GM12874 (cell line): ENCODE measurements around the gene E4F1.

Experiments
- CTCF ChIP-seq: IDR thresholded peaks from 2 replicates; pipeline ENCODE4 v1.5.1; 2011; ENCODE audit warnings: low read depth, mild to moderate bottlenecking, control low read depth, low read length, moderate library complexity; ENCODE audit not compliant: insufficient read depth

E4F1 gene

GRCh38 chr16:2244926-2245795, 21.8 kb downstream of the E4F1 start:
- no peak for TF ChIP-seq CTCF

GRCh38 chr16:2246301-2246885, 23.0 kb downstream of the E4F1 start:
- no peak for TF ChIP-seq CTCF

DNA sequence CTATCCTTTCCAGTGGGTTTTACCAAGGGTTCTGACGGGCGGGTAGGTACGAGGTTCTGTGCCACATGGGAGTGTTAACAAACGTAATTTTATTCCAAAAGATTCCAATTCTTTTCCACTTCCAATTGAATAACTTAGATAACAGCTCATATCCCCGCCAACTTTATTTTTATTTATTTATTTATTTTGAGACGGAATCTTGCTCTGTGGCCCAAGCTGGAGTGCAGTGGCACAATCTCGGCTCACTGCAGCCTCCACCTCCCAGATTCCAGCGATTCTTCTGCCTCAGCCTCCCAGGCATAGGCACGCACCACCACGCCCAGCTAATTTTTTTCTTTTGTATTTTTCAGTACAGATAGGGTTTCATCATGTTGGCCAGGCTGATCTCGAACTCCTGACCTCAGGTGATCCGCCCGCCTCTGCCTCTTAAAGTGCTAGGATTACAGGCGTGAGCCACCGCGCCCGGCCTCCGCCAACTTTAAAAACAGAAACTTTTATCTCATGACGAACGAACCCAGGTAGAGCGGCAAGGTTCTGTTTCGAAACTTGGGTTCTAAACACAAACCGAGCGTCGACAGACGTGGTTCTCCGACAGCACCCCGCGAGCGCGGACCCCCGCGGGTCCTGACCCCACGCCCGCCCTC, 27.4 kb downstream of the E4F1 start:
- TF ChIP-seq CTCF, result no peak

GRCh38 chr16:2251296-2252111, 28.1 kb downstream of the E4F1 start, which contains the start of gene ECI1:
Gene ECI1 (minus strand): TSS chr16:2251587. CDS start chr16:2251566, 21 bp downstream.
- TF ChIP-seq CTCF, result peak; percentile 68

DNA sequence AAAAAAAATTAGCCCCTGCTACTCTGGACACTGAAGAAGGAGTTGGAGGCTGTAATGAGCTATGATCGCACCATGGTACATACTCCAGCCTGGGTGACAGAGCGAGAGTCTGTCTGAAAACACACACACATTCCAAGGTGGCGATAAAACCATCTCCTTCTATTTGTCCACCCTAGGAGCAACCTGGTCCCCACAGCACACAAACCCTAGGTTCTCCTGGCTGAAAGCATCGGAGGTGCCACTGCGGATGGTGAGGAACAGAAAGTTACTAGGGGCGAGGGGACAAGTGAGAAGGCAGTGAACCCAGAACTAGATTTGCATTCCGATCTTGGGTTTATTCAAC, 29.4 kb downstream of the E4F1 start:
- no peak for TF ChIP-seq CTCF

GRCh38 chr16:2253293-2253692, 29.9 kb downstream of the E4F1 start:
- TF ChIP-seq CTCF, result no peak
